Measurements from ENCODE around the gene PGBD5. TPM values are rescaled to one million over a fixed set of nuclear protein-coding genes. Genes with fewer than 3 reads are reported as not detected.

PGBD5 gene
- total and polyA plus RNA-seq, 8 donors: 2.8 to 17.2 (median 10.4) TPM

DNA sequence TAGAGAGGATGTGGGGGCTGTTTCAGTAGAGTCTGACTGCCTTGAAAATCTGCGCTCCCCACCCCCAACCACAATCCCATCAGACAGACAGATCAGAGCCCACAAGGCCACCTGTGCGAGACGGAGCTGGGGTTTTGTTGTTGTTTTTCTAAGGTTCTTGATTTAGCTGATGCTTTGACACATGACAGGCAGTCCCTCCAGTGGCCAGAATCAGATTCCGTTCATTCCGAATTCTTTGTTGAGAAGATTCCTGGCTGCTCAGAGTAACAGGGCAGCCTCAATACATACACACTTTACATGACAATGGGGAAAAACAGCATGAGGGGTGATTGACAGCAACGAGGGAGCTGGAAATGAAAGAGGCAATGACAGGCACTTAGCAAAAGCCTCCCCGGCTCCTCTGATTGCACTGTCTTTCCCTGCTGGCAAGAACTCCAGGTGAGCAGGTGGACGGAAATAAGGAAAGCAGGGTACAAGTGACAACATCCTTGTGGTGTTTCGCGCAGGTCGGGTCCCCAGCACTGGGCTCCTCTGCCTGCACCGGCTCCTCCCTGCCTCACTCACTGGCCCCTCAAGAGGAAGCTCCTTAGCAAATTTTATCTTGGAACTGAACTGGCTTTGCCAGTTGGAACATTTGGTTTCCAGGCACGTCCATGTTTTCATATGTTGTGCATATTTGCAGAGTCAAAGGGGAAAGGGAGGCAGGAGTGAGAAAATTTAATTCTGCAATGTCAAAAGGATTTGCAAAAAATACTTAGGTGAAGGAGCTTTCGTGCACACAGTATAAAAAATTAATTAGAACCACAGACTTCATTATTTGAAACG, 148.7 kb downstream of the PGBD5 start:
- ATAC-seq (no peak), FAIRE-seq (no peak), DNase-seq (peak in 2 of 6 donors; percentile 11 to 51)
- Histone ChIP-seq H3K4me1 (peaks cover 12 to 22% (median 15%) of the 10 kb centered on the region in 3 donors), H3K36me3 (peaks cover 0 to 42% (median 0%) of the 10 kb centered on the region in 3 donors), H3K27ac (no peak overlapping the region), H3K4me3 (no peak overlapping the region), H3K27me3 (no peaks in the 10 kb centered on the region), H3K9me3 (no peaks in the 10 kb centered on the region)
- no peak for TF ChIP-seq CTCF (IDR thresholded peaks at IDR 0.05)
- intact Hi-C loops (cut with DNase I): no loop called here
- WGBS, 2 donors: 45 to 51% methylated on average over 15 of the region's 15 CpGs

DNA sequence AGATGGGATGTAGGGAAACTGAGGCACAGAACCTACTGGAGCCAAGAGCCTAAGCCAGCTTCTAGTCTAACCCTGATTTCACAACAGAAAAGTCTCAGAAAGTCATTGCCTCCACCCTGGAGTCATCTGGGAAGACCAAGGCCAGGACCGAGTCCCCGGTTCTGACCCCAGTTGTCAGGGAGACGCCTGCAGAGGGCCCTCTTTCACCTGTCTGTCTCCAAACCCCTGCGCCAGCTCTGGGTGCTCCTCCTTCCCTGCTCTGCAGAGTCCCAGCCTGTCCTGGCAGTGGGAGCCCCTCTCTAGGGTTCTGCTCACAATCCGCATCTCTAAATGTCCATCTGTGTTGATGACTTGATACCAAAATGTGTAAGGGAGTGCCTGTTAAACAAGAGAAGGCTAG, 149.7 kb downstream of the PGBD5 start:
- no peak for TF ChIP-seq CTCF (IDR thresholded peaks at IDR 0.05)
- intact Hi-C loops (cut with DNase I): no loop called here
- H3K27me3 ChIP-seq: no peaks in the 10 kb centered on the region
- H3K9me3 ChIP-seq: no peaks in the 10 kb centered on the region
- peaks cover 0 to 42% (median 0%) of the 10 kb centered on the region in 3 donors for H3K36me3 ChIP-seq
- FAIRE-seq (no peak), DNase-seq (peak in 1 of 6 donors; percentile 39), ATAC-seq (no peak)
- H3K4me1 ChIP-seq: peaks cover 8 to 12% (median 9%) of the 10 kb centered on the region in 3 donors
- 91 to 93% methylated on average over 5 of the region's 5 CpGs for WGBS, 2 donors
- no peak overlapping the region for H3K27ac ChIP-seq
- H3K4me3 ChIP-seq: no peak overlapping the region

- Histone ChIP-seq H3K27ac (no peak overlapping the region), H3K4me3 (no peak overlapping the region), H3K36me3 (peaks cover 0 to 31% (median 0%) of the 10 kb centered on the region in 3 donors), H3K4me1 (peaks cover 0 to 9% (median 8%) of the 10 kb centered on the region in 3 donors), H3K27me3 (no peaks in the 10 kb centered on the region), H3K9me3 (no peaks in the 10 kb centered on the region)
- FAIRE-seq: no peak
- intact Hi-C loops (cut with DNase I): no loop called here
- TF ChIP-seq CTCF (IDR thresholded peaks at IDR 0.05): no peak
- peak in 1 of 6 donors; percentile 45 for DNase-seq
- WGBS, 2 donors: 76% methylated on average over 15 of the region's 15 CpGs
- ATAC-seq: no peak
These were observed 151.9 kb downstream of the PGBD5 start for GRCh38 chr1:230274254-230274653.

GRCh38 chr1:230273141-230273710, 152.9 kb downstream of the PGBD5 start:
- no peak for ATAC-seq
- intact Hi-C loops (cut with DNase I): no loop called here
- no peak for TF ChIP-seq CTCF (IDR thresholded peaks at IDR 0.05)
- H3K9me3 ChIP-seq: no peaks in the 10 kb centered on the region
- H3K4me1 ChIP-seq: peaks cover 0 to 14% (median 8%) of the 10 kb centered on the region in 3 donors
- peaks cover 0 to 27% (median 0%) of the 10 kb centered on the region in 3 donors for H3K36me3 ChIP-seq
- no peak for FAIRE-seq
- H3K4me3 ChIP-seq: no peak overlapping the region
- WGBS, 2 donors: 64 to 74% methylated on average over 7 of the region's 7 CpGs
- peak in 1 of 6 donors; percentile 40 for DNase-seq
- H3K27me3 ChIP-seq: no peaks in the 10 kb centered on the region
- H3K27ac ChIP-seq: no peak overlapping the region

Measured in pancreas (tissue), 10 donors.